M059J (cell line): ENCODE results near the gene FRMD4B. TPM values are rescaled to one million over a fixed set of nuclear protein-coding genes. Genes with fewer than 3 reads are reported as not detected.

Source experiments
- DNase-seq: peaks from one replicate; pipeline ENCODE4 v3.0.0-alpha.2; 2012; ENCODE audit warnings: low read depth
- total RNA-seq: library from RNA; depleted of rRNA; stranded (reverse); fragments of >200 nt; shearing (Covaris generic); gene quantifications from 2 replicates; pipeline ENCODE4 v1.2.3, GENCODE V29; 2014

FRMD4B gene
- total RNA-seq, 1 experiment from 2014 or later: 0.25 TPM

GRCh38 chr3:69364354-69364753 lies 21.5 kb downstream of the FRMD4B start:
- DNase-seq: peak; percentile 83

- no peak for DNase-seq
Observed at GRCh38 chr3:69360690-69361089, 25.2 kb downstream of the FRMD4B start.

GRCh38 chr3:69359916-69360315 lies 26.0 kb downstream of the FRMD4B start:
- no peak for DNase-seq

- DNase-seq: no peak
Observed at GRCh38 chr3:69359339-69359893, 26.5 kb downstream of the FRMD4B start.

DNA sequence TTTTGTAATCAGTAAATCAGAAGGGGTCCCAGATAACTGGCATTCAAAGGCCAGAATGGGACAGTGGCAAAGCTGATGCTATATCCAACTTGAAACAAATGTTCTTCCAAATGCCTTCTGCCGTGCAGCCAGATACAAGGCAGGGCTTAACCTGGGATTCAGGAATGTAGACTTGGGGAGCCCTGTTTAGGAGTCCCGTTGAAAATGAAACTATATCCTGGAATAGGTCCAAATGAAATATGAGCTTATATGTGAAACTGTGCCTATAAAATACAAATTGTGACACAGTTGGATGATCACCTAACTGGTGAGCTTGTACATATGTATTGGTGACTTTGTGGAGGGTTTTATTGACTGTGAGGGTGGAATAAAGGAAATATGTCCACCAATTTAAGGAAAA lies 28.7 kb downstream of the FRMD4B start:
- DNase-seq: no peak

DNA sequence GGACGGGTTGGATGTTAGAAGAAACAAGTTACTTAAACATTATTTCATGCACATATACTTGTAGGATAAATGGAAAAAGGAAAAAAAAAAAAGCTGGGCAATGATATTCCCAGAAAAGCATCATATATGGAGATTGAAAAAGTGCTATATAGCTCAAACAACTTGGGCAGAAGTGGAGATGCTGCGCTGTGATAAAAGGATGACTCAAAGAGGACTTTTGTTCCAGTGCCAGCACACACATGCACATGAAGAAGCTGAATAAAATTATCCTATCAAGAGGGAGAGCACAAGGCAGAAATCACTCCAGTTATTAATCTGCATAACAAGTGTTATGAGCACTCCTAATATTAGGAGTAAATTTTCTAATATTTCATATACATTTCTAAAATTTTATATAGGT lies 30.9 kb downstream of the FRMD4B start:
- DNase-seq: peak; percentile 29

- no peak for DNase-seq
Observed at GRCh38 chr3:69353503-69353902, 32.4 kb downstream of the FRMD4B start.

GRCh38 chr3:69353088-69353478 lies 32.8 kb downstream of the FRMD4B start:
- no peak for DNase-seq

DNA sequence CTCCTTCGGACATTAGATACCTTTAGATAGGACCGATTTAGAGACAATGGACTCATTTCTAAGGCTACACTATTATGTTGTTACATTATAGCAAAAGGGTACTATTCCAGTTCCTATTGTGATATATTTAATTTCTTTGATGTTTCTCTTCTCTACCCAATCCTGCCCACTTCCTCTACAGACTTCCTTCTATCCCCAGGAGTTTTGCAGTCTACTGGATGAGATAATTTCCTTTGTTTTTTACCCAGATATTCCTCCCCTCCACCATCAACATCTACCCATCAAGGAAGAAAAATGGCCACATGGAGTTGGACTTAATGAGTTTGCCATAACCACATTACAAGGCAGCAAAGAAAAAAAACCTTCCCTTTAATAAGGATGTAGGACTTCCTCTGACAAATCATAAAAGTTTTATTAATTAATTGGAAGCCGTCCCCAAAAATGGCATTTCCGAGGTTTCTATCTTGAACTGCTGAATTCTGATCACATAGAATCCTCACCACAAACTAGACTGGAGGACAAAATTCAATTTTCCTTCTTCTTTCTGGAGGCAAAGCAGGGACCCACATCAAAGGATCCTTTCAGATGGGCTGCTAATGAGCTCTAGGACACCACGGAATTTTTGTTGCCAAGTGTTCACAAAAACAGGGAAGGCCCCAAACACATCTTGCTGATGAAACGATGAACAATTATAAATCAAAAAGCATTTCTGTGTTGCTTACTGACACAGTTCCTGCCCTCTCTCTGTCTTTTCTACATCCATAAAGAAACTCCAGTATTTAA lies 33.4 kb downstream of the FRMD4B start:
- DNase-seq: no peak

DNA sequence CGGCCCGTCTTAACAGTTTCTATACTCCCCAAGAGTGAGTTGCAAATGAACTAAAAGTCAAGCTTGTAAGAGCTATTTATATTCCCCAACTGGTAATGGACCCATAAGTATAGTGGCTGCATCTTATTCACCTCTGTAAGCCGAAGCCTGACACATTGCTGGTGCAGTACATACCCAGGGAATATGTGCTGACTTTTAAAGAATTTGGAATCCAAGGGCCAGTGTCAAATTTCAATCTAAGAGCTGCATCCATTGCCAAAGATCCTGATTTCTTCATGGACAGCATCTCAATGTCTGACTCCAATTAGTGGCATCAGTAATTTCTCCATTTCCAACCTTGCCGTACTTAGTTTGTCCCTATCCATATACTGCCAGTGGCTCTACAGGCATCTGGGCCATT lies 42.0 kb downstream of the FRMD4B start:
- DNase-seq: no peak

- DNase-seq: no peak
Observed at GRCh38 chr3:69342074-69342473, 43.8 kb downstream of the FRMD4B start.

DNA sequence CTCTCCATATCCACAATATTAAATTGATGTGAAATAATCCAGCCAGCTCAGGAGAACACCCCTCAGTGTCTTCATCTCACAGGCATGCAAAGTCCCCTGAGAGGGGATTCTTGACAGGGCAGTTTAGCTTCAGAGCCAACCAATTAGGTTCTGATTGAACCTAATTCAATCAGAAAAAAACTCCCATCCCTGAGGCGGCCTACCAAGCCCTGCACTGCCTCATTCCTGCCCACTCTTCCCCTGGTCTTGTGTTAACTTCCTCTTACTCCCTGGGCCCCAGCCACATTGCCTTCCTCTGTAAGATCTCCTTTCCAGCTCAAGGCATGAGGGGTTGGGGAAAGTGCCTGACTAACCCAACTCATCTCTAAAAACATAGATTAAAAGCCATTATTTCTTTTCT lies 46.1 kb downstream of the FRMD4B start:
- DNase-seq: no peak

GRCh38 chr3:69338911-69339310 lies 47.0 kb downstream of the FRMD4B start:
- no peak for DNase-seq

GRCh38 chr3:69332934-69333333 lies 53.0 kb downstream of the FRMD4B start:
- DNase-seq: no peak

DNA sequence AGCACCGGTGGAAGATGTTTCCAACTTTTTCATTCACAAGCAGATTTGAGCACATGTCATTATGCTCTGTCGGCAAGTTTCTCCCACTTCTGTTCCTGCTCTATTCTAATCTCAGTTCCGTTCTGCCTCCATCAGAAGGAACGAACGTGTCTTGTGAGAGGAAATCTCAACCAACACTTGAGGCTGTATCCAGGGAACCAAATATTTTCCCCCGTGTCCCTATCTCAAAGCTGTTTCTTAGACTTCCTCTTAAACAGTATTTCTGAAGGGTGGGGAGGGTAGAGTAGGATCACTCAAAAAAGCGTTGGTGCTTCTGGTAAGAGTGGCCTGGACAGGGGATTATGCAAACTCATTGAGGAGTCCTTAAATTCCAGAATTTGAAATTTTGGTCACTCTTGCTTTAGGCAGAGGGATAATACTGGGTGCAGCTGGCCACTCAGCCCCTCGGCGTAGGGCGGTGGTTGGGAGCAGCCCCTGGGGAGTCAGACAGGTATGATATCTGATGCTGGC lies 54.9 kb downstream of the FRMD4B start:
- DNase-seq: no peak

- peak; percentile 52 for DNase-seq
Observed at GRCh38 chr3:69329892-69330291, 56.0 kb downstream of the FRMD4B start.

GRCh38 chr3:69328963-69329302 lies 57.0 kb downstream of the FRMD4B start:
- peak; percentile 17 for DNase-seq

- no peak for DNase-seq
Observed at GRCh38 chr3:69328103-69328962, 57.6 kb downstream of the FRMD4B start.

GRCh38 chr3:69326855-69327300 lies 59.0 kb downstream of the FRMD4B start:
- DNase-seq: no peak

- DNase-seq: no peak
Observed at GRCh38 chr3:69325151-69325550, 60.7 kb downstream of the FRMD4B start.

DNA sequence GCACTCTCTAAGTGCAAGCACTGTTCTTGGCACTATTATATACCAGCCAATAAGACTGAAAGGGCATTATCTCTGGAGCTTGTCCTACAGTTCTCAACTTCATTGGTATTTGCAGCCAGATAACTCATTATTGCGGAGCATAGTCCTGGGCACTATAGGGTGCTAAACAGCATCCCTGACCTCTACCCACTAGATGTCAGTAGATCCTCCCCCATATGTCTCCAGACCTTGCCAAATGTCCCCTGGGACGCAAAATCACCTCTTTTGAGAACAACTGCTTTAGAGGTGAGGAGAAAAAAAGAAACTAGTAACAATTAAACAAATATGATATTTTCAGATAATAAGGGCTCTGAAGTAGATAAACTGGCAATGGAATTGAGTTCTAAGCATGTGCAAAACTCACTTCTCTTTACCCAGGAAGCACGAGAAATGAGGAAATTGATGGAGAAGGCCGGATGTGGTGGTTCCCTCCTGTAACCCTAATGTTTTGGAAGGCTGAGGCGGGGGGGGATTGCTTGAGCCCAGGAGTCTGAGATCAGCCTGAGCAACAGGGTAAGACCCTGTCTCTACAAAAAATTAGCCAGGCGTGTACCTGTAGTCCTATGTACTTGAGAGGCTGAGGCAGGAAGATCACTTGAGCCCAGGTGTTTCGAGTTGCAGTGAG lies 61.4 kb downstream of the FRMD4B start:
- DNase-seq: no peak

DNA sequence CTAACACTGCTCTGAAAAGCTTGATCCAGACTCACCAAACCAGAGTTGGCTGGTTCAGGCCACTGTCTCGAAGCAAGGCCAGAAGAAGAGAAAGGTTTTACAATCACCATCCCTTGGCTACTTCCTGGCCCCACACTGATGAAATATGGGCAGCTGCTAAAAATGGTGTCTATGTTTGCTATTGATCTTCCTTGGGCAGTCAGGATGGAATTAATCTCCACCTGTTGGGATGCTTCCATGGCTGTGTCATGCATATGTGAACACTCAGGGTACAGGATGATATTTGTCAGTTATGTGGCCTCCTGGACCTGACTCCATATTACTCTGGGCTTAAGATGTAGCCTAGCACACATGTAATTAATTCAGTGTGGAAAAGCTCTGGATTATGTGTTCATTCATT lies 61.9 kb downstream of the FRMD4B start:
- no peak for DNase-seq
